Measurements from ENCODE around the gene WDR88.
"Not testable (repeated sequence)": the region's sequence is repeated elsewhere in the genome, so short reads cannot be mapped to it uniquely, and the experiment has no call there.

Gene WDR88

GRCh38 chr19:33171222-33171795, 39.4 kb downstream of the WDR88 start:
- Mint-ChIP-seq H3K36me3 (ENCODE audit: low read depth) (peaks cover 7% of the 10 kb centered on the region), H3K4me3 (no peak overlapping the region), H3K27ac (no peak overlapping the region), H3K27me3 (ENCODE audit: low read depth) (peaks cover 7% of the 10 kb centered on the region), H3K4me1 (ENCODE audit: low read depth) (peaks cover 14% of the 10 kb centered on the region), H3K9me3 (peaks cover 18% of the 10 kb centered on the region)

- H3K9me3 Mint-ChIP-seq = peaks cover 18% of the 10 kb centered on the region
- no peak overlapping the region for H3K4me3 Mint-ChIP-seq
- no peak overlapping the region for H3K27ac Mint-ChIP-seq
- peaks cover 10% of the 10 kb centered on the region for H3K27me3 Mint-ChIP-seq (ENCODE audit: low read depth)
- peaks cover 9% of the 10 kb centered on the region for H3K36me3 Mint-ChIP-seq (ENCODE audit: low read depth)
- H3K4me1 Mint-ChIP-seq (ENCODE audit: low read depth) = peaks cover 17% of the 10 kb centered on the region
These were observed 40.0 kb downstream of the WDR88 start for GRCh38 chr19:33171916-33172359.

- no peak overlapping the region for H3K4me3 Mint-ChIP-seq
- H3K27me3 Mint-ChIP-seq (ENCODE audit: low read depth) = peaks cover 7% of the 10 kb centered on the region
- H3K27ac Mint-ChIP-seq = no peak overlapping the region
- H3K4me1 Mint-ChIP-seq (ENCODE audit: low read depth) = peaks cover 17% of the 10 kb centered on the region
- H3K36me3 Mint-ChIP-seq (ENCODE audit: low read depth) = peaks cover 4% of the 10 kb centered on the region
- H3K9me3 Mint-ChIP-seq = no peaks in the 10 kb centered on the region
These were observed 42.3 kb downstream of the WDR88 start for GRCh38 chr19:33174186-33174585.

GRCh38 chr19:33175156-33175782, 43.4 kb downstream of the WDR88 start:
- H3K36me3 Mint-ChIP-seq (ENCODE audit: low read depth) = peaks cover 4% of the 10 kb centered on the region
- peaks cover 17% of the 10 kb centered on the region for H3K4me1 Mint-ChIP-seq (ENCODE audit: low read depth)
- H3K27me3 Mint-ChIP-seq (ENCODE audit: low read depth) = peaks cover 14% of the 10 kb centered on the region
- peak overlapping the region; percentile 98 for H3K4me3 Mint-ChIP-seq
- H3K27ac Mint-ChIP-seq = peak overlapping the region; percentile 98
- H3K9me3 Mint-ChIP-seq = no peaks in the 10 kb centered on the region

- Mint-ChIP-seq H3K27ac (peak overlapping the region; percentile 98), H3K4me3 (peak overlapping the region; percentile 98), H3K9me3 (no peaks in the 10 kb centered on the region), H3K4me1 (ENCODE audit: low read depth) (peaks cover 17% of the 10 kb centered on the region), H3K36me3 (ENCODE audit: low read depth) (peaks cover 4% of the 10 kb centered on the region), H3K27me3 (ENCODE audit: low read depth) (peaks cover 18% of the 10 kb centered on the region)
These were observed 44.2 kb downstream of the WDR88 start for GRCh38 chr19:33175886-33176669.

- peak overlapping the region; percentile 98 for H3K4me3 Mint-ChIP-seq
- H3K9me3 Mint-ChIP-seq = no peaks in the 10 kb centered on the region
- H3K27me3 Mint-ChIP-seq (ENCODE audit: low read depth) = peaks cover 18% of the 10 kb centered on the region
- peaks cover 17% of the 10 kb centered on the region for H3K4me1 Mint-ChIP-seq (ENCODE audit: low read depth)
- H3K27ac Mint-ChIP-seq = peak overlapping the region; percentile 98
- H3K36me3 Mint-ChIP-seq (ENCODE audit: low read depth) = peaks cover 4% of the 10 kb centered on the region
These were observed 44.9 kb downstream of the WDR88 start for GRCh38 chr19:33176670-33177416.

GRCh38 chr19:33177417-33177979, 45.6 kb downstream of the WDR88 start:
- H3K36me3 Mint-ChIP-seq (ENCODE audit: low read depth) = peaks cover 3% of the 10 kb centered on the region
- H3K9me3 Mint-ChIP-seq = no peaks in the 10 kb centered on the region
- H3K4me3 Mint-ChIP-seq = peak overlapping the region; percentile 98
- H3K4me1 Mint-ChIP-seq (ENCODE audit: low read depth) = peaks cover 15% of the 10 kb centered on the region
- peak overlapping the region; percentile 98 for H3K27ac Mint-ChIP-seq
- H3K27me3 Mint-ChIP-seq (ENCODE audit: low read depth) = peaks cover 18% of the 10 kb centered on the region

- H3K9me3 Mint-ChIP-seq = no peaks in the 10 kb centered on the region
- no peak overlapping the region for H3K27ac Mint-ChIP-seq
- H3K27me3 Mint-ChIP-seq (ENCODE audit: low read depth) = peaks cover 22% of the 10 kb centered on the region
- peaks cover 2% of the 10 kb centered on the region for H3K4me1 Mint-ChIP-seq (ENCODE audit: low read depth)
- H3K36me3 Mint-ChIP-seq (ENCODE audit: low read depth) = no peaks in the 10 kb centered on the region
- no peak overlapping the region for H3K4me3 Mint-ChIP-seq
These were observed 54.7 kb downstream of the WDR88 start for GRCh38 chr19:33186431-33187182.

- H3K27ac Mint-ChIP-seq = no peak overlapping the region
- H3K4me3 Mint-ChIP-seq = no peak overlapping the region
- no peaks in the 10 kb centered on the region for H3K9me3 Mint-ChIP-seq
- peaks cover 28% of the 10 kb centered on the region for H3K27me3 Mint-ChIP-seq (ENCODE audit: low read depth)
- peaks cover 2% of the 10 kb centered on the region for H3K4me1 Mint-ChIP-seq (ENCODE audit: low read depth)
- H3K36me3 Mint-ChIP-seq (ENCODE audit: low read depth) = no peaks in the 10 kb centered on the region
These were observed 55.2 kb downstream of the WDR88 start for GRCh38 chr19:33187183-33187540.

- H3K4me3 Mint-ChIP-seq = no peak overlapping the region
- H3K4me1 Mint-ChIP-seq (ENCODE audit: low read depth) = peaks cover 5% of the 10 kb centered on the region
- H3K27me3 Mint-ChIP-seq (ENCODE audit: low read depth) = peaks cover 45% of the 10 kb centered on the region
- H3K27ac Mint-ChIP-seq = no peak overlapping the region
- no peaks in the 10 kb centered on the region for H3K36me3 Mint-ChIP-seq (ENCODE audit: low read depth)
- H3K9me3 Mint-ChIP-seq = no peaks in the 10 kb centered on the region
These were observed 57.5 kb downstream of the WDR88 start for GRCh38 chr19:33189453-33189852.

GRCh38 chr19:33191092-33191491, 59.2 kb downstream of the WDR88 start:
- not testable (repeated sequence) for H3K36me3 Mint-ChIP-seq (ENCODE audit: low read depth); H3K9me3 Mint-ChIP-seq; H3K4me1 Mint-ChIP-seq (ENCODE audit: low read depth); H3K4me3 Mint-ChIP-seq; H3K27ac Mint-ChIP-seq
- peaks cover 55% of the 10 kb centered on the region for H3K27me3 Mint-ChIP-seq (ENCODE audit: low read depth)

- Mint-ChIP-seq H3K4me3 (no peak overlapping the region), H3K4me1 (ENCODE audit: low read depth) (peaks cover 5% of the 10 kb centered on the region), H3K27me3 (ENCODE audit: low read depth) (peaks cover 57% of the 10 kb centered on the region), H3K27ac (no peak overlapping the region), H3K9me3 (no peaks in the 10 kb centered on the region), H3K36me3 (ENCODE audit: low read depth) (no peaks in the 10 kb centered on the region)
These were observed 59.6 kb downstream of the WDR88 start for GRCh38 chr19:33191501-33191900.

GRCh38 chr19:33192010-33192409, 60.1 kb downstream of the WDR88 start:
- H3K4me3 Mint-ChIP-seq = no peak overlapping the region
- peaks cover 62% of the 10 kb centered on the region for H3K27me3 Mint-ChIP-seq (ENCODE audit: low read depth)
- H3K36me3 Mint-ChIP-seq (ENCODE audit: low read depth) = no peaks in the 10 kb centered on the region
- H3K4me1 Mint-ChIP-seq (ENCODE audit: low read depth) = peaks cover 3% of the 10 kb centered on the region
- H3K27ac Mint-ChIP-seq = no peak overlapping the region
- H3K9me3 Mint-ChIP-seq = no peaks in the 10 kb centered on the region
